DND-41 (cell line): ENCODE data around the gene TMPRSS9.

Experiments used
- CTCF ChIP-seq: IDR thresholded peaks from 2 replicates; pipeline ENCODE4 v1.5.1; 2012; ENCODE audit warnings: borderline replicate concordance, low read length, moderate library complexity, mild to moderate bottlenecking; ENCODE audit not compliant: poor library complexity, severe bottlenecking; ENCODE audit errors: extremely low read depth
- EZH2 ChIP-seq: IDR thresholded peaks from 3 replicates; pipeline ENCODE4 v1.6.1; 2012; ENCODE audit warnings: borderline replicate concordance, low read depth, mild to moderate bottlenecking, moderate library complexity, low read length, inconsistent platforms; ENCODE audit not compliant: severe bottlenecking

GRCh38 chr19:2355168-2356035 lies 4.7 kb upstream of the TMPRSS9 start:
- TF ChIP-seq CTCF (no peak), EZH2 (no peak)
